Keratinocyte (primary cell): ENCODE measurements around the gene PTGES2.
"Not testable (repeated sequence)": the region's sequence is repeated elsewhere in the genome, so short reads cannot be mapped to it uniquely, and the experiment has no call there.

Experiments
- CTCF ChIP-seq, 3 experiments: IDR thresholded peaks in 1 of 3; conservative IDR thresholded peaks in 1 of 3; optimal IDR thresholded peaks in 1 of 3; 2 replicates in 2 of 3; 3 replicates in 1 of 3; pipeline versions ENCODE3 to v1.5.1; 2011; ENCODE audit warnings: low read length in 3 of 3, mild to moderate bottlenecking in 3 of 3, moderate library complexity in 2 of 3, control low read depth in 1 of 3, inconsistent platforms in 1 of 3; ENCODE audit not compliant: insufficient read depth in 2 of 3; ENCODE audit errors: extremely low read depth in 1 of 3
- EZH2 ChIP-seq: IDR thresholded peaks from one replicate; pipeline ENCODE4 v1.6.1; 2012; ENCODE audit warnings: inconsistent platforms, mild to moderate bottlenecking, low read length, moderate library complexity

- TF ChIP-seq CTCF (optimal IDR thresholded peaks at IDR 0.05 in 1 of 3, IDR thresholded peaks at IDR 0.05 in 1 of 3, conservative IDR thresholded peaks at IDR 0.05 in 1 of 3; ENCODE audit: extremely low read depth in 1 of 3, insufficient read depth in 2 of 3, low read length in 3 of 3); EZH2: not testable (repeated sequence)
Measured at GRCh38 chr9:128129976-128130590, 2.6 kb upstream of the PTGES2 start.
